OCI-LY1 (cell line): ENCODE measurements around the gene IFT74.

ENCODE experiments used
- EZH2 ChIP-seq: fragments of 200-600 bp; sonication (generic), shearing (Covaris generic); IDR thresholded peaks from 2 replicates; pipeline ENCODE4 v1.8.0; 2017; ENCODE audit warnings: borderline replicate concordance, mixed run types, mild to moderate bottlenecking, antibody characterized with exemption, low read length, moderate library complexity, mixed read lengths
- TF ChIP-seq, protein P1 (sequence below): fragments of 200-600 bp; sonication (generic), shearing (Covaris generic); IDR thresholded peaks from 2 replicates; pipeline ENCODE4 v1.5.1; 2017; ENCODE audit warnings: mild to moderate bottlenecking, antibody characterized with exemption, low read length, moderate library complexity, mixed read lengths

DNA sequence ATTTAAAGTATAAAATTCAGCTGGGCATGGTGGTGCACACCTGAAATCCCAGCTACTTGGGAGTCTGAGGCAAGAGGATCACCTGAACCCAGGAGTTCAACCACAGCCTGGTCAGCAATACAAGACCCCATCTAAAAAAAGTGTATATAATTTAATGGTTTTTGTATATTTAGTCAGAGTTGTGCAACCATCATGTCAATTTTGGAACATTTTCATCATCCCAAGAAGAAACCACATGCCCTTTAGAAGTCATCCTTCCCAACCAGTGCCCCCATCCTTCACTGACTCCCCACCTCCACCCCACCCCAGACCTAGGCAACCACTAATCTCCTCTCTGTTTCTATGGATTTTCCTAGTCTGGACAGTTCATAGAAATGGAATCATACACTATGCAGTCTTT, 134.0 kb downstream of the IFT74 start:
- TF ChIP-seq, protein P1, sequence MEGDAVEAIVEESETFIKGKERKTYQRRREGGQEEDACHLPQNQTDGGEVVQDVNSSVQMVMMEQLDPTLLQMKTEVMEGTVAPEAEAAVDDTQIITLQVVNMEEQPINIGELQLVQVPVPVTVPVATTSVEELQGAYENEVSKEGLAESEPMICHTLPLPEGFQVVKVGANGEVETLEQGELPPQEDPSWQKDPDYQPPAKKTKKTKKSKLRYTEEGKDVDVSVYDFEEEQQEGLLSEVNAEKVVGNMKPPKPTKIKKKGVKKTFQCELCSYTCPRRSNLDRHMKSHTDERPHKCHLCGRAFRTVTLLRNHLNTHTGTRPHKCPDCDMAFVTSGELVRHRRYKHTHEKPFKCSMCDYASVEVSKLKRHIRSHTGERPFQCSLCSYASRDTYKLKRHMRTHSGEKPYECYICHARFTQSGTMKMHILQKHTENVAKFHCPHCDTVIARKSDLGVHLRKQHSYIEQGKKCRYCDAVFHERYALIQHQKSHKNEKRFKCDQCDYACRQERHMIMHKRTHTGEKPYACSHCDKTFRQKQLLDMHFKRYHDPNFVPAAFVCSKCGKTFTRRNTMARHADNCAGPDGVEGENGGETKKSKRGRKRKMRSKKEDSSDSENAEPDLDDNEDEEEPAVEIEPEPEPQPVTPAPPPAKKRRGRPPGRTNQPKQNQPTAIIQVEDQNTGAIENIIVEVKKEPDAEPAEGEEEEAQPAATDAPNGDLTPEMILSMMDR, result no peak
- no peak for TF ChIP-seq EZH2
